Activated CD4-positive, alpha-beta T cell treated with anti-CD3 and anti-CD28 coated beads, Interleukin-2, amount 50 U/mL, for 4 hours (primary cell): ENCODE data around the gene EPHA1.

Source experiments
- DNase-seq, 2 experiments: peaks; one replicate each; pipeline ENCODE4 v3.0.0-alpha.2; 2020

The EPHA1 gene

GRCh38 chr7:143408686-143409561, at the start of gene EPHA1:
TSS of gene EPHA1 (minus strand) at chr7:143408856. CDS start at chr7:143408805, 51 bp downstream.
- peak; percentile 43 to 52 for DNase-seq

DNA sequence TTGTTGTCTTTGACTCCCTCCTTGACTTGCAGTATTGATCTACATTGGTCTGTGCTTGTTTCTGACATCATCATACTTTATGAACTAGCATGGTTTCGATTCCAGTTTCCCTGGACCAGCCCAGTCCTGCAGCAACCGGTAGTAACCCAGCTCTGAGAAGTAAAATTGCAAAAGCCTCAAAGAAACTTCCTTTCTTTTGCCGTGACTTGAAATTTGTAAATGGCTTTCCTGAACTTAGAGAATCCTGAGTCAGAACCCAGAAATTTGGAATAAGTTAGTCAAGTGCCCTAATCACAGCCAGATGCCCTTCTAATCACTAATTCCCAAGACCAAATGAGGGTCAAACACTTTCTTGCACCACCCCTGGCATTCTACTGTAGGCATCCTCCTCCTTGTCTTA, 49.6 kb upstream of the EPHA1 start:
- DNase-seq = no peak

DNA sequence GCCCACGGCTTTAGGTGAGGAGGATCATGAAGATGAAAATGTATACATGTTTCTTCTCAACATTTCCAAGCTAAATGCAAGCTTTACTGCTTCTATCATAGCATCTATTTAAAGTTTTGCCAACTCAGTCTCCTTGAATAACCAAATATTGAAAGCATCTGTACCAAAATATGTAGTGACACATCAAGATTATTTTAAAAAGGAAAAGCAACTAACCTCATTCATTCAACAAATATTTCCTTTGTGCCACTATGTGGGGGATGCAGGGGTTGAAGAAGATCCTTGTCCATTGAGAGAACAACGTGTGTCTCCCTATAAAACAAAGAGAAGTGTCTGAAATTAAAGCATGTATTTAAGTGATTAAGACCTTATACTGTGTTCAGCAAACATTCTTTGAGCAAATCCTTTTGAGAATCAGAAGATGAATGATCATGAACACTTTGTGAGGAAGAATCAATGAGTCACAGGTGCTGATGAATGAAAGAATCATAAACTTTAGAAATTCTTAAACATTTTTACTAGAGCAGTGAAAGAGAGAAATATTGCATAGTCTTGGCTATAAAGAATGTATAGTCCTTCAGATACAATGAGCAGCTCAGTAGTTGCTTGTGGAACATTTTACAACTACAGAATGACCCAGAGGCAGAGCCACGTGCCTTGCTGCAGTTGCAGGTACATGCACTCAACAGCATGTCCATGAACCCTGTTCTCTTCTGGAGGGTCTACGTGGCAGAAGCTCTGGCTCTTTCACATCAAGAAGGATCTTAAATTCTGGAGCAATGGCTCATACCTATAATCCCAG, 48.5 kb upstream of the EPHA1 start:
- DNase-seq = no peak

GRCh38 chr7:143455942-143456341, 47.3 kb upstream of the EPHA1 start:
- no peak for DNase-seq

DNA sequence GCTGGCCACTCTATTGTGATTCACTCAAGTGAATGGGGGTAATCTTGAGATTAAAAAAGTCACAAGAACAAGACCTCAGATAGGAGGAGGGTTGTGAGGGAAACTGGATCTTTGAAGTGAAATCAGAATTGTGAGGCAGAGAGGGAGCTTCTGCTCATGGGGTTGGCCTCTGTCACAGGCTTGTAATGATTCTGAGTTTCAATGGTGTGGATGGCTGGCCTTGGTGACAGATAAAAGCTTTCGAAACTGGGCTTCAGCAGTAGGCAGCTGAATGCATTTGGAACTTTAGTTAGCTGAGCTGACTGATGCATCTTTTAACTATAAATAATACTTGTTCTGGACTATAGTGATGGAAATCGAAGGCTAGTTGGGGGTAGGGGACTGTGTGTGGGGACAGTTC, 46.8 kb upstream of the EPHA1 start:
- DNase-seq = no peak

DNA sequence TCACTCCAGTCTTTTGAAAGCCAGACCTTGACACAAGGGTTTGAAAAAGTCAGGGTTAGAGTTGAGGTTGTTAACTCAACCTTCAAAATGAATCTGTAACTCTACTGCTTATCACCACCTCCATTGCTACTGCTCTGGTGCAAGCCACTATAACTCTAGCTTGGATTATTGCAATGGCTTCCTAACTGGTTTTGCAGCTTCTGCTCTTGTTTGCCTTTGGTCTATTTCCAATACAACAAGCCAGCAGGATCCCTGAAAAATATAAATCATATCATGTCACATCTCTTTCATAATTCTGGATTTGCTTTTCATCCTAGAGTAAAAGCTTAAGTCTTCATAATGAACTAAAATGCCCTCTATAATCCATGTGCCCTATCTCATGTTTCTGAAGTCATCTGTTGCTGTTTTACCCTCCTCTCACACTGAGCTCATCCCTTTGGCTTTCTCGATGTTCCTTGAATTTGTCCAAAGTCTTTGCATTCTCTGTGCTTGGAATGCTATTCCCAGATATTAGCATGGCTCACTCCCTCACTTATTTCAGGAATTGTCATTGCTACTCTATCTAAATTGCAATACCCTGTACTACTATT, 45.5 kb upstream of the EPHA1 start:
- DNase-seq = no peak

DNA sequence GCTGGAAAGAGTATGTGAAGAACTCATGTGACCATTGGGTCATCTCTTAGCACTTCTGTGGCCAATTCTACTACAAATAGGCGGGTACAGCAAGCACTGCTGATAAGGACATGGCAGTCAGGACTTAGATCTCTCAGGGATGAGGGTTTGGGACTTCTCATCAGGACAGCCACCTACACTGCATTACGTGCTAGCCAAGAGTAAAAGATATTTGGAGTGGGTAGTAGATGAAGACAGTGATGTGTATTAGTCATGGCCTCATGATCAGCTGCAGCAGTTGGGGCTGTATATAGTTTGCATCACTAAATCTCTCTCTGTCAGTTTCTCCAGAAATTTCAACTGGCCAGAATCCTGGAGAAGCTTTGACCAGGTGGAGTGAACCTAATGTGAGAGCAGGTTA, 43.8 kb upstream of the EPHA1 start:
- DNase-seq = no peak

GRCh38 chr7:143451746-143452145, 43.1 kb upstream of the EPHA1 start:
- no peak for DNase-seq

DNA sequence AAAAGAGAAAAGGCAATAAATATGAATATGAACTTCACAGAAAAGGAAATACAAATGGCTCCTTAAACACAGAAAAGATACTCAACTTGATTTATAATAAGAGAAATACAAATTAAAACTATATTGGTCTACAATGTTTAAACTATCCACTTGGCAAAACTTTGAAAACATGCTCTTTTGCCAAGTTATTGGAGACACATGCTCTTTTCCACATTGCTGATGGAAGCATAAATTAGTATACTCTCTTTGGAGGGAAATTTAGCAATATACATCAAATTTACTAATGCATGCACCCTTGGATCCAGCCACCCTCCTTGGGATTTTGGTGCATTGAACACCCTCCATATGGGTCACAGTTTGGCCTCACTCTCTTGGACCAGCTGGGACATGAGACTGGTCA, 42.5 kb upstream of the EPHA1 start:
- no peak for DNase-seq

DNA sequence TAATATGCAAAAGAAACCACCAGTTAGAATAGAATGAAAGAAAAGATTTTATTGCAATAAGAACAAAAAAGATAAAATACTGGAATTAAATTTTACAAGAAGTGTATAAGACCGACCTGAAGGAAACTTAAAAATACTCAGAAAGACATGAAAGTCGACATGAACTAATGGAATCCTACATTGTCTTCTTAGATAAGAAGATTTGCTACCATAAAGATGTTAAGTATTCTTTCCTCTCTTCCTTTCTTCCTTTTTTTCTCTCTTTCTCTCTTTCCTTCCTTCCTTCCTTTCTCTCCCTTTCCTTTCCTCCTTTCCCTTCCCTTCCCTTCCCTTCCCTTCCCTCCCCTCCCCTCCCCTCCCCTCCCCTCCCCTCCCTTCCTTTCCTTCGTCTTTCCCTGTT, 41.1 kb upstream of the EPHA1 start:
- no peak for DNase-seq

- DNase-seq = no peak
Observed at GRCh38 chr7:143448429-143448828, 39.8 kb upstream of the EPHA1 start.

GRCh38 chr7:143447466-143447865, 38.8 kb upstream of the EPHA1 start:
- no peak for DNase-seq

DNA sequence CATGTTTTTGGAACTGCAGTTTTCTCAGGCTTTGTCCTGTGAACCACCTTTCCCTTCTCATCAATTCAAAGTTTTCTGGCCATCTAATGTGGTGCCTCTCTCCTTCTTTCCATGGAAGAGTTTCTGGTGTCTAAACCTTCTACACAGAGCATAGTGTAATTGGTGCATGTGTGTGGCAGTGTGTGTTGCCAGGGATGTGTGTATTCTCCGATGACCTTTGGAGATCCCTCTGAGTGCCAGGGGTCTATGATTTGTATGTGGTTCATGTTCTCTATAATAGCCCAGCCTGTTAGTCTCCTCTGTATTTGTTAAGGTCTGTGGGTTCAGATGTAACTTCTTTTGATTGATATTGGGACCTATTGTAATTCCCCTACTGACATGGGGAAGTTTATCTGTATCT, 36.1 kb upstream of the EPHA1 start:
- DNase-seq = no peak

- DNase-seq = no peak
Observed at GRCh38 chr7:143444063-143444782, 35.6 kb upstream of the EPHA1 start.

DNA sequence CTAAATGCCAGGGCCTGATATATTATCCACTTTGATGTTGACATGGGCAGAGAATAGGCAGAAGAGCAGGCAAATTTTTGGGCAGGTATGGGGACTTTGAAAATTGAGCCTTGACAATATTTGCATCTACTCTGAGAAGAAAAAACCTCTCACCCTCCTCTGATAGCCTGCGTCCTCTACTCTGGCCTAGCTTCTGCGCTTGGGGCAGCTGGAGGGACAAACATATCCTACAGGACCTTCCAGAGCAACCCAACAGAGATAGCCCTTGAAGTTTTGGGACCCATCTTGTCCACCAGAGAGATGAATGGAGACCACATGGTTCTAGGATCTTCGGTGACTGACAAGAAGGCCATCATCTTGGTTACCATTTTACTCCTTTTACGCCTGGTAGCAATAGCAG, 34.5 kb upstream of the EPHA1 start, which contains the start of gene TAS2R60:
Gene TAS2R60 (plus strand): TSS at position 301 of the 400 bp plus-strand sequence. CDS start 0 bp downstream, at position 301.
- no peak for DNase-seq

- DNase-seq = no peak
Observed at GRCh38 chr7:143439866-143440265, 31.2 kb upstream of the EPHA1 start.

GRCh38 chr7:143437578-143437977, 28.9 kb upstream of the EPHA1 start:
- DNase-seq = no peak

GRCh38 chr7:143436325-143436946, 27.8 kb upstream of the EPHA1 start:
- DNase-seq = no peak

DNA sequence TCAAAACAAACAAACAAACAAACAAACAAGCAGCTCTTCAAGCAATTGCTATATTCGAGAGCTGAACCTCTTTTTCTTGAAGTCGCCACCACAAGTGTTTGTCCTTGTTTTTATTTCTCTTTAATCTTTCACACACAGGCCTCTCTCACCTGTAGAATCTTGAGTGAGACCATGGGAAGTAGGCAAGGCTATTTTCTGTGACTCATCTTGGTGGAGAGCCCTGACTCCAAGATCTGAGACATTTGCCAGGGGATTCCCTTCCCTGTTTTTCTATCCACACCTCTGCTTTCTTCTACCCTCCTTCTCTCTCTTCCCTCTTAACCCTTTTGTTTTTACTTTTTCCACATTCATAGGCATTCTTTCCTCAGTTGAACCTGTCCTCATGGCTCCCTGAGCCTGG, 26.6 kb upstream of the EPHA1 start:
- no peak for DNase-seq

DNA sequence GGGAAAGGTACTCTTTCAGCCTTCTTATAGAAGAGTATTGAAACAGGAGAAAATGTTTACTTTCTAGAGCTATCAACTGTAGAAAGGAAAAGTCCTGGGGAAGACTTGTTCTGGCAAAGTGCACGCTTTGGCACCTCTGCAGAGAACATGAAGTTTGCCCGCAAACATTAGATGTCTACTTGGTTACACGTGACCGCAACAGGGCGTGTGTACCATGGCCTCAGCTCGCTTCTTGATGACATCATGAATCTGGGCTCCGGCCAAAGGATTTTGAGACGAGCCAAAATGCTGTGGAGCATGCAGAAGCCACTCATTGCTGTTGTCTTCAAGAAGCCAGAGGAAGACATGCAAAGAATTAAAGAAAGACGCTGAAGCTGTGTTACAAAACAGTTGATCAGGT, 26.0 kb upstream of the EPHA1 start:
- DNase-seq = no peak

- no peak for DNase-seq
Observed at GRCh38 chr7:143433759-143434158, 25.1 kb upstream of the EPHA1 start.

GRCh38 chr7:143431109-143431508, 22.5 kb upstream of the EPHA1 start:
- no peak for DNase-seq
